GM21526 (cell line): ENCODE data around the gene ARR3.
A peak's percentile ranks its signal among the peaks of the same experiment; 100 is the strongest.
"Not testable (repeated sequence)": the region's sequence is repeated elsewhere in the genome, so short reads cannot be mapped to it uniquely, and the experiment has no call there.

ENCODE experiments used
- ATAC-seq: cut with Tn5 transposase; IDR thresholded peaks from one replicate; pipeline ENCODE4 v1.9.1; 2021; ENCODE audit warnings: moderate library complexity; ENCODE audit not compliant: unreplicated experiment, low FRiP score

The ARR3 gene

DNA sequence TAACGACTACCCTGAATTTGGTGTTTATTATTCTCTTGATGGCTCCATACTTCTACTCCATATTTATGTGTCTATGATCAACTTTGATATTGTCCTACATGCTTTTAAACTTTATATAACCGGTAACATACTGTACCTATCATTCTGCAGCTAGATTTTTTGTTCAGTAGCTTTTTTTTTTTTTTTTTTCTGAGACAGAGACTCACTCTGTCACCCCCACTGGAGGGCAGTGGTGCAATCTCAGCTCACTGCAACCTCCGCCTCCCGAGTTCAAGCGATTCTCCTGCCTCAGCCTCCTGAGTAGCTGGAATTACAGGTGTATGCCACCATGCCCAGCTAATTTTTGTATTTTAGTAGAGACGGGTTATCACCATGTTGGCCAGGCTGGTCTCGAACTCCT is 5.9 kb downstream of the ARR3 start:
- not testable (repeated sequence) for ATAC-seq

DNA sequence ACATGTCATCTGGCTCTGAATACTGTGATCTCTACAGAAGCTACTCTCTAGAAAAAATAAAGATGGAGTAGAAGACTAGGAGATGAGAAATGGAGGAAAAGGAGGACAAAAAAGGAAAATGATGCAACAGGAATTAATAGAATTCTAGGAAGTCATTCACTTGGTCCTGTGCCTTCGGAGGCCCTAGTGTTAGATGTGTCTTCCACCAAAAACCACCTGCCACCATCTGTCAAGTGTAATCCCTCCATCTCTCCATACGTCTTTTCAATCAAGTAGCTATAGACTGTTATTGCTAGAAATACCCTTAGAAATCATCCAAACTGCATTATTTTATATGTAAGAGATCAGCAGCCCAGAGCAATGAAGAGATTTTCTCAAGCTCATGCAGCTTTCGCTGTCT is 10.9 kb downstream of the ARR3 start:
- ATAC-seq: no peak

DNA sequence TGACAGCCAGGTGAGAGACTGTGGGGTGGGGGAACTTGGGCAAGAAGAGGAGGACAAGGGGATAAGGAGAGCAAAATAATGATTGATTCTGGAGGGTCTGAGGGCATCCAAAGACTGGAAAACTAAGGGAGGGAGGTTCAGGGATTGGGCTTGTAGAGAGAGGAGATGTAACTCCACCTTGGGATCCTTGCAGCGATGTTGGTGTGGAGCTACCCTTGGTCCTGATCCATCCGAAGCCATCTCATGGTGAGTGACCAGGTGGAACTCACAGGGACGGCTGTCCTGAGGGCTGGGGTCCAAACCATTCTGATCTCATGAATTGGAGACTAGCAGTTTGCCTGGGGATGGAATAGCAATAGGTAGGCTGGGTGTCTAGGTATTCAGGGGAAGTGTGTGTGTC is 12.4 kb downstream of the ARR3 start:
- ATAC-seq: no peak

- ATAC-seq: no peak
Measured at GRCh38 chrX:70281951-70282350, 13.8 kb downstream of the ARR3 start, which contains the start of gene RAB41. Gene RAB41, plus strand, starts transcription at chrX:70282172. Its CDS starts 46 bp downstream, at chrX:70282218.

GRCh38 chrX:70289168-70289792 is 21.1 kb downstream of the ARR3 start:
- ATAC-seq: peak; percentile 28

GRCh38 chrX:70289793-70290770 is 21.9 kb downstream of the ARR3 start, which contains the start of the genes KIF4A and PDZD11:
Gene KIF4A, plus strand, starts transcription at chrX:70290104. Its CDS starts 355 bp downstream, at chrX:70290459.
Gene PDZD11, minus strand, starts transcription at chrX:70289927. Its CDS starts 586 bp downstream, at chrX:70289341.
- ATAC-seq: peak; percentile 95

DNA sequence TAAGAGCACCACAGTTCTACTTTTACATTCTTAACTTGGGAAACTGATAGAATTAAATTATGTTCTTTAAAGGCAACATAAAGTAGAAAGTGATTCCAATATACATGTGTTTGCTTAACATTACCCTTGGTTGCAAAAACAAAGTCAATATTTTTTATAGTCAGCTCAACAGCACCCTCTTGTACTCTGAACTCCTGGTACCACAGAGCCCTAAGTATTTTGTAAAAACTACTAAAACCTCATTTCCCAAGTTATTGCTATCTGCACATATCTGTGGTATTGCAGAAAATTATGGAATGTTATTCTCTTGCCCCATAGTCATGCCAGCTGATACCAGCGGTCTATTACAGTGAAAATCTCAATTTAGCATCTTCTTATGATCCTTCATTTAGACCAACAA is 24.7 kb downstream of the ARR3 start:
- ATAC-seq: no peak

DNA sequence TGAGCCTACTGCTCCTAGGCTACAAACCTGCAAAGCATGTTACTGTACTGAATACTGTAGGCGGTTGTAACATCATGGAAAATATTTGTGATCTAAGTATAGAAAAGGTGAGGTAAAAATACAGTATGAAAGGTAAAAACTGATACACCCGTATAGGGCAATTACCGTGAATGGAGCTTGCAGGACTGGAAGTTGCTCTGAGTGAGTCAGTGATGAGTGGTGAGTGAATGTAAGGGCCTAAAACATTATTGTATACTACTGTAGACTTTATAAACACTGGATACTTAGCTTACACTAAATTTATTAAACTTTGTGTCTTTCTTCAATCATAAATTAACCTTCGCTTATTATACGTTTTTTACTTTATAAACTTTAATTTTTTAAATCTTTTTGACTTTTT is 25.5 kb downstream of the ARR3 start:
- ATAC-seq: no peak

DNA sequence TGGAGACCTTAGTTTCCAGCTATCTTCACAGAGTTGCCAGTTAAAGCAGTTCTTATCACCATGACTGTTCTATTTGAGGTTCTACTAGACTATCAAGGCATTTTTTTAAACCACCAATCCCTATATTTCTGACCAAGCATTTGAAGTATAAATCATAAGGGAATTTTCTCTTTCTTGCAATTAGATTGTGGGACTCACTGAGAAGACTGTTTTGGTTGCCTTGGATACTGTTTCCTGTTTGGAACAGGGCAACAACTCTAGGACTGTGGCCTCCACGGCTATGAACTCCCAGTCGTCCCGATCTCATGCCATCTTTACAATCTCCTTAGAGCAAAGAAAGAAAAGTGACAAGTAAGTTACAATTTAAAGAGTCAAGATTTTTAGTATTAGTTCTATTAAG is 33.6 kb downstream of the ARR3 start:
- ATAC-seq: no peak

GRCh38 chrX:70313503-70313902 is 45.4 kb downstream of the ARR3 start:
- ATAC-seq: no peak

GRCh38 chrX:70322784-70323183 is 54.6 kb downstream of the ARR3 start:
- ATAC-seq: no peak

GRCh38 chrX:70323628-70324027 is 55.5 kb downstream of the ARR3 start:
- ATAC-seq: not testable (repeated sequence)

GRCh38 chrX:70324326-70324725 is 56.2 kb downstream of the ARR3 start:
- ATAC-seq: no peak

- no peak for ATAC-seq
Measured at GRCh38 chrX:70331161-70331560, 63.0 kb downstream of the ARR3 start.
